Anterior cingulate cortex (tissue), 58 donors: ENCODE results near the gene BEND6.
"Not testable (repeated sequence)": the region's sequence is repeated elsewhere in the genome, so short reads cannot be mapped to it uniquely, and the experiment has no call there.

Experiments
- DNase-seq, 58 donors: peaks; one replicate each; lab custom pipeline; 2025; lab: John Stamatoyannopoulos, UW

The BEND6 gene

GRCh38 chr6:56965126-56965525 is 10.2 kb downstream of the BEND6 start:
- no peak for DNase-seq

- no peak for DNase-seq
Measured at GRCh38 chr6:56970849-56971248, 15.9 kb downstream of the BEND6 start.

- no peak for DNase-seq
Measured at GRCh38 chr6:56977192-56977591, 22.3 kb downstream of the BEND6 start.

GRCh38 chr6:56978530-56978929 is 23.6 kb downstream of the BEND6 start:
- no peak for DNase-seq

GRCh38 chr6:56984361-56984760 is 29.5 kb downstream of the BEND6 start:
- no peak for DNase-seq

GRCh38 chr6:56984884-56985283 is 30.0 kb downstream of the BEND6 start:
- no peak for DNase-seq

- DNase-seq, result no peak
Measured at GRCh38 chr6:56986611-56987010, 31.7 kb downstream of the BEND6 start.

GRCh38 chr6:56988145-56988544 is 33.2 kb downstream of the BEND6 start:
- no peak for DNase-seq

- no peak for DNase-seq
Measured at GRCh38 chr6:56992036-56992435, 37.1 kb downstream of the BEND6 start.

- no peak for DNase-seq
Measured at GRCh38 chr6:56992703-56993102, 37.8 kb downstream of the BEND6 start.

GRCh38 chr6:56995347-56995902 is 40.5 kb downstream of the BEND6 start:
- DNase-seq, result no peak

GRCh38 chr6:56996401-56996800 is 41.5 kb downstream of the BEND6 start:
- DNase-seq, result no peak

GRCh38 chr6:56999049-56999448 is 44.1 kb downstream of the BEND6 start:
- no peak for DNase-seq

- DNase-seq, result not testable (repeated sequence)
Measured at GRCh38 chr6:56999748-57000147, 44.8 kb downstream of the BEND6 start.

GRCh38 chr6:57002197-57002596 is 47.3 kb downstream of the BEND6 start:
- no peak for DNase-seq

- no peak for DNase-seq
Measured at GRCh38 chr6:57004292-57004691, 49.4 kb downstream of the BEND6 start.

- no peak for DNase-seq
Measured at GRCh38 chr6:57006101-57006500, 51.2 kb downstream of the BEND6 start.

- not testable (repeated sequence) for DNase-seq
Measured at GRCh38 chr6:57008069-57008468, 53.2 kb downstream of the BEND6 start.

GRCh38 chr6:57013521-57013926 is 58.6 kb downstream of the BEND6 start:
- no peak for DNase-seq

GRCh38 chr6:57017069-57017468 is 62.2 kb downstream of the BEND6 start:
- no peak for DNase-seq

- no peak for DNase-seq
Measured at GRCh38 chr6:57017841-57018240, 62.9 kb downstream of the BEND6 start.

GRCh38 chr6:57019434-57019833 is 64.5 kb downstream of the BEND6 start:
- DNase-seq, result no peak

GRCh38 chr6:57021086-57021720 is 66.3 kb downstream of the BEND6 start:
- no peak for DNase-seq
